Left ventricle myocardium superior (tissue), 1 donor: ENCODE data around the gene SERAC1. TPM values are rescaled to one million over a fixed set of nuclear protein-coding genes. Genes with fewer than 3 reads are reported as not detected.
A peak's percentile ranks its signal among the peaks of the same experiment; 100 is the strongest.

Experiments used
- ATAC-seq: fragments of 200-7000 bp; cut with Tn5 transposase; one replicate; pipeline ENCODE4 v1.9.1; 2020; ENCODE audit warnings: mild to moderate bottlenecking, moderate library complexity
- DNase-seq: peaks from one replicate; pipeline ENCODE4 v3.0.0-alpha.2; 2020
- intact Hi-C: fragments of 100-400 bp; cut with micrococcal nuclease; formaldehyde crosslinking; loops from one replicate; pipeline ENCODE4 v1.11.0; 2022
- total RNA-seq: library from RNA; stranded (reverse); fragmentation: NEBNext Ultra II Directional; extraction: Animal tissue kit (Norgen Biotek cat#: 25700); gene quantifications from one replicate; pipeline ENCODE4 v1.2.1, GENCODE V29; 2021
- donor health status: DM: no; HTN: yes; CAD: no; lungs with severe emphysema.

Gene SERAC1
- total RNA-seq, 1 donor from 2014 or later = 5.6 TPM

DNA sequence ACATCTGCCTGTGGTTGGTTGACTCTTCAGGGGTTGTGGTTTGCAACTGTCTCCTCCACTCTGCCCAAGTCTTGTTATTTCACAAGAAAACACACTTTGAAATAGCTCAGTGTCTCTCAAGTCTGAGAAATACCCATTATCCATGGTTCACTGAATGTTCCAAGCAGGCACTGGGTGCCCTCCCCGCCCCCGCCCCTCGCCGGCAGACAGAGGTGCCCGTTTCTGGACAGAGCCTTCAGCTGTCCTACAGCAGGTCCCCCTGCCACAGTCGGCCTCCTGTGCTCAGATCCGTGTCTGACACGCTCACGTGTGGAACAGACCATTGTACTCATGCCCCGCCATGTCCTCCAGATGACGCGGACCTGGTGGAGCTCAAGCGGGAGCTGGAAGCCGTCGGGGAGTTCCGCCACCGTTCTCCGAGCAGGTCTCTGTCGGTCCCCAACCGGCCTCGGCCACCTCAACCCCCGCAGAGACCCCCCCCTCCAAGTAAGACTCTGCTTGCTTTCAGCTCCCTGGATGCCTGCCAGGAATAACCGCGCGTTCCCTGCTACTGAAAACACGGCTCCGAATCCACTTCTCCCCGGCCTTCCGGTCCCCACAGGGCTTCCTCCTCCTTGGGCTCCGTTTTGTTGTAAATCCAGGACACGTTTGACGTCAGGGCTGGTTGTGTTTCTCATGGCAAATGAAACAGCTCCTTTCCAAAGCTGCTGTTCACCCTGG is 81.4 kb downstream of the SERAC1 start:
- intact Hi-C loops = no loop called here
- ATAC-seq (no peak), DNase-seq (peak; percentile 58)

DNA sequence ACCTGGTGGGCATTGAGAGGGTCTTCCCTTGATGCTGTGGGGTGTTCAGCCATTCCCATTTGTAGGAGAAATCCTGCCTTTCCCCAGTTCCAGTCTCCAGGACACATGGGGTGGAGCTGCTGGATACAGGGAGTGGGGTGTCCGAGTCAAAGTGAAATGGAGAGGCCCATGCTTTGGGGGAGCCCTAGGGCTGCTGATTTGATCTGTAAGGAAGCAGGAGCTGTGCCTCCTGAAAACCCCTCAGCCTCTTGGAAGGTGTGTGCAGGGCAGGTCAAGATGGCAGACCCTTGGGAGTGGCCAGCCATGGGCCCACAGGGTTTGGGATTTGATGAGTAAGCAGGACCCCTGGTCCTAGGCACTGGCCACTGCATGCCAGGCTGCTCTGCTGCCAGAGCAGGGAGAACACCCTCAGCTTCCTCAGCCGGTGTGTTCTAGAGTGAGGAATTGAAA is 82.0 kb downstream of the SERAC1 start:
- no peak for ATAC-seq
- intact Hi-C loops = no loop called here
- no peak for DNase-seq

DNA sequence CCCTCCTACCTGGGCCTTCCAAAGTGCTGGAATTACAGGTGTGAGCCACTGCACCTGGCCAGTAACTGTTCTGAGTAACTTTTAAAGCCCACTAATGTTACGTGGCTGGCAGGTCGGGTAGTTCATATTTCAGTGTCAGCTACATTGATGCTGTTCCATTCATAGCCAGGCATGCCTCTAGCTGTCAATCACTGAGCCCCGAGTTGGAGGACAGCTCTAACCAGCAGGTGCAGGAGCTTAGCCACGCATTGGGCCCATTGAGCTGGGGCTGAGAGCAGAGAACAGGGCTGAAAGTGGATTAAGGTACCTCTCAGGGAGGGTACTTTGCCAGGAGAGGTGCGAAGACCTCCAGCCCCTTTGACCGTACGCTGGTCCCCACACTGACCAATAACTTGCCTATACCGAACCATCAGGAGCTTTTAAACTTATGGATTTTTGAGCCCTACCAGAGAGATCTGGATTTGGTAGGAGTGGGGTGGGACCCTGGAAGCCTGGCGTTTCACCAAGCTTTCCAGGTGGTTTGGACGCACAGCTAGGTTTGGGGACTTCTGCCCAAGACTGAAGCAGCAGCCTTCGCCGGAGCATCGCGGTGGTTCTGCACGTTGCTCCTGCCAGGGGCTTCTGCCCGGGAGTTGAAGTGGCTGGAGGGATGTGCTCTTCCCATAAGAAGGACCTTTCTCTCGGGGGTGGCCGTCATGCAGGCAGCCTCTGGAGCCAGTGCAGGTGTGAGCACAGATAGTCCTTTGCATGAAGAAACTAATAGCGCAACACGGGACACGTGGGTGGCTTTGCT is 82.6 kb downstream of the SERAC1 start:
- intact Hi-C loops = no loop called here
- DNase-seq (no peak), ATAC-seq (no peak)

DNA sequence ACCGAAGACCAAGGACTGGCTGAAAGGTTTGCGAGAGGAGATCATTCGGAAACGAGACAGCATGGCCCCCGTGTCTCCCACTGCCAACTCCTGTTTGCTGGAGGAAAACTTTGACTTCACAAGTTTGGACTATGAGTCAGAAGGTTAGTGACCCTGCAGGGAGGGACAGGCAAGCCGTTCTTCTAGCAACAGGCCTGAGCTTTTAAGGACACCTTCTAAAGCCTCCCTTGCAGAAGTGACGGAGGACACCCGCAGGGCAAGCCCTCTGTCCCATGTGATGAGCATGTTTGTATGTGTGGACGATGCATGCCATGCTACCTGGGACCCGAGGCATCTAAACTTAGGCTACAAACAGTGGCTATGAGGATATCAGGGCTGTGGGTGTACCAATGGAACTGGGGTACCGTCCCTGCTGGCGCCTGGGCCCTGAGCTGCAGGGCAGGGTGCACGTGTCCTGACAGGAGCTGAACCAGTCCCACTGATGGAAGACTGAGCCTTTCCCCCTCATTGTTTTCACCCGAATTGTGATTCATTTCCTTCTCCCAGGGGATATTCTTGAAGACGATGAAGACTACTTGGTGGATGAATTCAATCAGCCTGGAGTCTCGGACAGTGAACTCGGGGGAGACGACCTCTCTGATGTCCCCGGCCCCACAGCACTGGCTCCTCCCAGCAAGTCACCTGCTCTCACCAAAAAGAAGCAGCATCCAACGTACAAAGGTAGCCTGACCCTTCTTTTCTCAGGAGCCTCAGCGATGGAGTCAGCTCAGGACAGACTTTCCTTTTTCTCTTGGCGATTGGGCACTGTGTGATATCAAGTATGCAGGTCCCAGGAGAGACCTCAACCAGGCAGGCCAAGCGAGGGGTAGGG is 84.4 kb downstream of the SERAC1 start:
- ATAC-seq = no peak
- no peak for DNase-seq
- intact Hi-C loops = no loop called here

DNA sequence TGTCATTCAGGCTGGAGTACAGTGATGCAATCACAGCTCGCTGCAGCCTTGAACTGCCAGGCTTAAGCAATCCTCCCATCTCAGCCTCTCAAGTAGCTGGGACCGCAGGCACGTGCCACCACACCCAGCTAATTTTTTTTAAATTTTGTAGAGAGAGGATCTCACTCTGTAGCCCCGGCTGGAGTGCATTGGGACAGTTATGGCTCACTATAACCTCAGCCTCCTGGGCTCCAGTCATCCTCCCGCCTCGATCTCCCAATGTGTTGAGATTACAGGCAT is 86.5 kb downstream of the SERAC1 start:
- no peak for ATAC-seq
- intact Hi-C loops = no loop called here
- DNase-seq = no peak

DNA sequence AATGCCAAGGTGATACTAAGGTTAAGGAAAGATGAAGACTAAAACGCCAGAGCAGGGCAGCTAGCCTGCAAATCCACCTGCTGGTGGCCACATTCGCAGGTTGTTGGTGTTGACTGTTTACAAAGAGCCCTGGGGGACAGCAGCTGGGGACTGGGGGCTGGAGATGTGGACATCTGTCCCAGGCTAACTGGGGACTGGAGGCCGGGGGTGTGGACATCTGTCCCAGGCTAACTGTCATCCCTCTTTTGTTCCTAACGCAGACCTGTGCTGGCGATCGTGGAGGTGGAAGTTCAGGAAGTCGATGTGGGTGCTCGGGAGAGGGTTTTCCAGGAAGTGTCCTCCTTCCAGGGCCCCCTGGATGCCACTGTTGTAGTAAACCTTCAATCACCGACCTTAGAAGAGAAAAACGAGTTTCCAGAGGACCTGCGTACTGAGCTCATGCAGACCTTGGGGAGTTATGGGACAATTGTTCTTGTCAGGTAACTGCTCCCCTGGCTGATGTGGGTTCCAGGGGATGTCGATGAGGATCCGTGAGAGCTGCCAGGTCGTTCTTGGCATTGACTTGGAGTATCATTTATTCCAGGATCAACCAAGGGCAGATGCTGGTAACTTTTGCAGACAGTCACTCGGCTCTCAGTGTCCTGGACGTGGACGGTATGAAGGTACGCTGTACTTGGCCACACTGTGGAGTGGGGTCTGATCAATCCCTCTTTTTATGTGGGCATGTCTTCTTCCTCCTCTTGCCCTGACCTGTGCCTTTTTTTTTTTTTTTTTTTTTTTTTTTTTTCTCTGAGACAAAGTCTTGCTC is 87.0 kb downstream of the SERAC1 start:
- no peak for ATAC-seq
- DNase-seq = no peak
- intact Hi-C loops = no loop called here

DNA sequence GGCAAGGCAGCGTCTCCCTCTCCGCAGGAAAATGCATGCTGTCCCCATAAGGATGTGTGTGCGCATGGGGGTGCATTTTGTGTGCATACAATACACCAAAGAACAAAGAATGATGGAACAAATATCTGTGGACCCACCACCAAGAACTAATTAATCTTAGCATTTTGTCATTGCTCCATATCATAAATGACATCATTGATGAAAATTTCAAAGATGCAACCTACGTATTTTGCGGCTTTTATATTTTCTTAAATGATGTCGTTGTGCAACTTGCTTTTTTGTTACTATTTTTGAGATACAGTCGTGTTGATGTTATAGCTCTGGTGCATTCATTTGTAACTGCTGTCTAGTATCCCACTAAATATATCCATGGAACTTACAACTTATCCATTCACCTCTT is 89.7 kb downstream of the SERAC1 start:
- ATAC-seq = no peak
- intact Hi-C loops = no loop called here

DNA sequence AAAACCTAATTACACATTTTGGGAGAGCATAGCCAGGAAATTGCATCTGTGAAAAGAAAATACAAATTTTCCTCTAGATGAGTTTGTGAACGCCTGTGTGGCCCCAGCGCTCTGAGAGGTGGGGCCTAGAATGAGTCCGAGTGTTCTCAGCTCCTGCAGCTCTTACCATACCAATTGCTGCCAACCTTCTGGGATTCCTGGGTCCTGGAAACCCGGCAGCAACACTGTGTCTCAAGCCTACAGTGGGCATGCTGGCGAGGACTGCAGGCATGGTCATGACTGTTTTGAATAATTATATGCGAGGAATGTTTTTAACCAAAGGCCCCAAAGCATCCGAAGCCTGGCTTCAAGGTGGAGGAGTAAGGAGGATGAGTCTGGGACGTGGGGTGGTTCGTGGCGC is 90.4 kb downstream of the SERAC1 start:
- ATAC-seq (no peak), DNase-seq (no peak)
- intact Hi-C loops = no loop called here

More for the DNA sequence above, 89.7 kb downstream of the SERAC1 start:
- no peak for DNase-seq

DNA sequence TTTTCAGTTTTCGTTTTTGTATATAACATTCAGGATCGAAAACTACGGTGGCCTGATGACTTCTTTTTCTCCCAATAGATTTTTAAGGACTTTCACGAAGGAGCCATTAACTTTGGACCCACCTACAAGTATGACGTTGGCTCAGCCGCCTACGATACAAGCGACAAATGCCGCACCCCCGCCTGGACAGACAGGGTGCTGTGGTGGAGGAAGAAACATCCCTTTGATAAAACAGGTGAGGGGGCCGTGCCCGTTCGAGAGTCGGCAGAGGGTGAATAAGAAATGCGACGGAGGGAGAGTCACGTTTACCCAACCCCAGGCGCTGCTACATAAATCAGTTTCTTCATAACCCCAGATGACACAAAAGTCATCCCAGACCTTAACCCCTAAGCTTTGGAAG is 91.5 kb downstream of the SERAC1 start:
- intact Hi-C loops = no loop called here
- DNase-seq (no peak), ATAC-seq (no peak)

DNA sequence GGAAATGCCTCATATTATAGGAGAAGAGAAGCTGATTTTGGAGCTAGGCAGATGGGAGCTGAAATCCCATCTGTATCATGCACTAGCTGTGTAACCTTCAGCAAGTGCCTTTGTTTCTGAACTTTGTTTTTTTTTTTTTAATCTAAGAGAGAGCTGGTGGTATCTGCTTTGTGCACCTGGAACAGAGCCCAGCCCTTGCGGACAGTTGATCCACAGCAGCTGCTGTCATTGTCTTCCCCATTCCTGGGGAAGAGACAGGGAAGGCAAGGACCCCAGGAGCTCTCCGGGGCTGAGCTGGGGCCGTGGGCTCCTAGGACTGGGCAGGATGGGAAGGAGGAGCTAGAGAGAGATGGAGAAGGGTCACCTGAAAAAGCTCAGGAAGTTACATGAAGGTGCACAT is 94.3 kb downstream of the SERAC1 start:
- intact Hi-C loops = no loop called here
- DNase-seq (no peak), ATAC-seq (no peak)

DNA sequence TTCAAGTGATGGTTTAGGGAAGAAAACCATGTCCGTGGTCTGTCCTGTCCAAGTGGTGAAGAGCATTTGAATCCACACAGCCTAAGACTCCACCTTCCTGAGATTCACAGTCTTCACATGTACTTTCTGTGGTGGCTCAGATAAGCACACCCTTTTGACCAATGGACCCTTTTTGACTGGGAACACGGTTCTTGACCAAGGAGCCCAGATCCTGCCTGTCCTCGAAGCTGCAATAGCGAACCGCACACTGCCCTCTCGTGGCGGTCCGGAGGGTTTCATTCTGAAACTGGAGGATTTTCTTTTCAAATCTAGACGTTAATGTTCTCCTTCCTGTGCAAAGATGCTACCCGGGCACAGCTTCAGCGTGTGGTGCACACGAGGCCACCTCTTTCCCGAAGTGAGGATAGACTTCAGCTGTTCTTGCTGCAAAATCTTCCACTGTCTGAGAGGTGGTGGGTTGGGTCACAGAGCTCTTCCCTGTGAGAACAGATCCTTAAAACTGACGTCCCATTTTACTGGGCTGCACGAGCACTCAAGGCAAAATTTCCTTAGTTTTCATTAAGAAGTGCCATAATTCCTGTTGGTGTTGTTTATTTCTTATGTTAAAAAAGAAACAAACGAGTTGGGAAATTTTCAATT is 95.9 kb downstream of the SERAC1 start:
- intact Hi-C loops = no loop called here
- DNase-seq (peak; percentile 80), ATAC-seq (peak; percentile 72)

DNA sequence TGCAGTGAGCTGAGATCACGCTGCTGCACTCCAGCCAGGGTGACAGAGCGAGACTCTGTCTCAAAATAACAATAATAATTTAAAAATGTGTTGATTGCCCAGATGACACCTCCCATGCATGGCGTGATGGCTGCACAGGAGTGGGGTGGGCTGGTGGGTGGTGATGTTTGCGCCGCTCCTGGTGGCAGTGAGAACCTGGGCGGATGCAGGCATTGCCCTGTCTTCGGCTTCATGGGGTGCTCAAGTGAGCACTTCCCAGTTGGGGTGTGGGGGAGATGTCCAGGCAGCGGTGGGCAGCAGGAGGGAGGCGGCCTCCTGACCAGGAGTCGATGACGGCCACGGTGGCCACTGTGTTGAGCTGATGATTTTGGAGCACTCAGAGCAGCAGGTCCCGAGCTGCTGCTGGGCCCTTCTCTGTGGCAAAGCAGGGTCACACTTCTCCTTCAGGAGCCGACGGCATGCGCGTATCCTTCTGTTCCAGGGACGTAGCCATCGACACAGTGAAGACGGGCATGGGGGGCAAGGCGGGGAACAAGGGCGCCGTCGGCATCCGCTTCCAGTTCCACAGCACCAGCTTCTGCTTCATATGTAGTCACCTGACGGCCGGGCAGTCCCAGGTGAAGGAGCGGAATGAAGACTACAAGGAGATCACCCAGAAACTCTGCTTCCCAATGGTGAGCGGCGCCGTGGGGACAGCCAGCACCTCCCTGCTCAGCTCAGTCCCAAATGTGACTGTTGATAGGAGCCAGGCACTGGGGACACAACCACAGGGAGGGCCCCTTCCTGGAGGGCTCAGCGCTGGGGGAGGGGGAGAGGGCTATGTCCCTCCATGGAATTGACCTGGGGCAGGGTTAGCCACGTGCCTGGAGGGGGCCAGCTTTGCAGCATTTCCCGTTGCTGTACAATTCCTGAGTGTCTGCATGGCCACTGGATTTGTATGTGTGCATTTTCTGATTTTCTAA is 96.7 kb downstream of the SERAC1 start:
- intact Hi-C loops = no loop called here

DNA sequence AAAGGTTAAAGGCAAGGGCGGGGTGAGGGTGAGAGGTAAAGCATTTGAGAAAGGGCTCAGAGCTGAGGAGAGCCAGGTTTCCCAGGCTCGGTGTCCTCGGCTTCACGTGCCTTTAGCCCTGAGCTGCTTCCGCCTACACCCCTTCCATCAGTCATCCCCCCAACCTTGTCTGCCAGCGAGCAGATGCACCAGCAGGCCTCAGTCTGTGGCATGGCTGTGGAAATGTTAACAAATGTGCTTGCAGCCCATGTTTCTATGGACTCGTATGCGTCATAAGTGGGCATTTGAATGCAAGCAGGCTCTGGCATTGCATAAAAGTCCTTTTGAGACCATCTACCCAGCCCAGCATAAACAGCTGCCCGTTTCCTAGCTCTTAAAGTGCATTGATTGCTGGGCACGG is 97.5 kb downstream of the SERAC1 start:
- ATAC-seq (no peak), DNase-seq (no peak)
- intact Hi-C loops = no loop called here

More for the DNA sequence above, 96.7 kb downstream of the SERAC1 start:
- DNase-seq = no peak
- peak; percentile 20 for ATAC-seq

DNA sequence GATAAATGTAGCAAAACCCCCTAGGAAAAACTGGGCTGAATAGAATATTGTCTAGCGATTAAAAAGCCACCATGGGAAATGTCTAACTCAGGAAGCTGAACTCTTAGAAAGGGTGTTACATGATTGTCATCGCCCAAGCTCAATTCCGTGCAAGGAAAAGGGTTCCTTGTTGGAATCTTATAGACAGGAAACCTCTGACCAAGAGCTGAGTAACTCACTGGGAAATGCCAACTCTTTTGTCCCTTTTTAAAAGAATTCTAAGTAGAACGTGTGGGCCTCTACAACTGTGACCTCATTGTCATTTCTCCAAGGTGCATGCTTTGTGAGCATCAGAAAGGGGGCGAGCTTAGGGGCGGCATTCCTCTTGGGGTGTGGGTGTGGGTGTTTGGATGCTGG is 98.3 kb downstream of the SERAC1 start:
- ATAC-seq (no peak), DNase-seq (no peak)
- intact Hi-C loops = loop anchor here (10.0 kb wide), 1 partner anchor 85 kb away; the partner anchor contains the start of gene SYNJ2

DNA sequence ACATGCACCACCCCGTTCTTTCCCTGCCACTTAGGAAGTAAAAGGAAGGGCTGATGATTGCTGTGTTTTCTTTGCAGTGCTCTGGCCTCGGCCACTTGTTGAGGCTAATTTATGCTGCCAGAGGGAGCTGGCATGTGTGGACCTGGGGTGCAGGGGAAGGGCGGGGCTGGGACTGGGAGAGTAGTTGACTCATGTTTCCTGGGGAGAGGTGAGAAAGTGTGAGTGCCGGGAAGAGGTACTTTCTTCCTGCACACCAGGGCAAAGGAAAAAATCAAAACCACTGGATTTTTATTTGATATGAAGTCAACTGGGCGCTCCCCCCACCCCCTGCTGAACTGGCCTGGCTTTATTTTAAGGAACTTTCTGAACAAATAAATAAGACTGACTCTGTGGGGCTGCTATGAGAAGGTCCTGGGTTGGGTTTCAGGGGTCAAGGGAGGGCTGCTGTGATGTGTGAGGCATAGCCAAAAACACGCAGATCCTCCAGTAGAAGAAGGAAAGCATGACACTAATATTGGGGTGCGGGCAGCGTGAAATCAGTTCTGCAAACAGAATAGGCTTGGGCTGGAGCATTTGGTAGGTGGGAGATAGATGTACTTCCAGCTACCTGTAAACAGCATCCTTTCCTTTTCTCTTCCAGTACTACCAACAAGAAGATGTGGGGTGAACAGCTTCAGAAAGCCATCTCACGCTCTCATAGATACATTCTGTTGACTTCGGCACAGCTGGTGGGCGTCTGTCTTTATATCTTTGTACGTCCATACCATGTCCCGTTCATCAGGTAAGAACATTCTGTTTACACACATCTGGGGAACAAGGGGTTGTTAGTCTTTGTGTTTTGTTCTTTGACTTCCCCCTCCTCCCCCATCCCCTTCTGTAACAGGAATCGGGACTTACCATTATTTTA is 98.9 kb downstream of the SERAC1 start:
- intact Hi-C loops = loop anchor here (10.0 kb wide), 1 partner anchor 84 kb away; the partner anchor contains the start of gene SYNJ2
- ATAC-seq (peak; percentile 26), DNase-seq (no peak)

DNA sequence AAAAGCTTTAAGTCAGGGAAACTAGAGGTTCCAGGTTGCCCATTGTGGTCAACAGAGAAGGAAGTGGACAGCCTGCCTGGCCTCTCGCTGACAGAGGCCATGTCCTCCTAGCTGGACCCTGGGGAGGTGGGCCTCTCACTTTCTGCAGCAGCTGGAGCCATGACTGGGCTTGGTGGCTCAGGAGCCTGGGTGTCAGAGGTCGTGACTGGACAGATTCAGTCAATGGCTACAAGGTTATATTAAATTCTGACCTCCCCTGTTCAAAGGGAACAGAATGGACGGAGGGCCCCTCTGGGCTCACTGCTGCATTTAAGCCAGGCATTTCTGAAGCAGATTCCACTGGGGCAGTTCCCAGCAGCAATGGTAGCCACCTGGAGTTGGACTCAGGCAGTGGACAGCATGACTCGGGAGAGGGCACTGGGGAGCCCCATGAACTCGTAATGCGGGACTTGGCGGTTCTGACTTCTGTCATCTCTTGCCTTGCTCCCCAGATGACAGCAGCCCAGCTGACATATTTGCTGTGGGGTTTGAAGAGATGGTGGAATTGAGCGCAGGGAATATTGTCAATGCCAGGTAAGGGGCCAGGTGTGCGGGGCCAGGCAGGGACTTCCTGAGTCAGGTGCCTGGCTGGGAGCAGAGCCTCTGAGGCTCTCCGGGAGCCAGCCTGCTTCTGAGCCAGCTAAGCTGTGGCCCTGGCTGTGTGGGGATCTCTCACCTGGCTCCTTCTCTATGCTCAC is 99.7 kb downstream of the SERAC1 start:
- intact Hi-C loops = loop anchor here (10.0 kb wide), 1 partner anchor 84 kb away; the partner anchor contains the start of gene SYNJ2

More for the DNA sequence above, 99.7 kb downstream of the SERAC1 start:
- DNase-seq = no peak
- no peak for ATAC-seq
